ENCODE results near the gene JSRP1.

Gene JSRP1

GRCh38 chr19:2209408-2209807 is 46.8 kb downstream of the JSRP1 start:
- DNase-seq (ENCODE audit: extremely low spot score), result no peak
- TF ChIP-seq SP1 (IDR thresholded peaks at IDR 0.05) (no peak), L3MBTL2 (conservative IDR thresholded peaks at IDR 0.05) (no peak), ARNT (IDR thresholded peaks at IDR 0.05) (no peak), PKNOX1 (IDR thresholded peaks at IDR 0.05) (no peak), FOXM1 (IDR thresholded peaks at IDR 0.05; ENCODE audit: borderline replicate concordance) (no peak), NFRKB (IDR thresholded peaks at IDR 0.05) (no peak), SUZ12 (IDR thresholded peaks at IDR 0.05) (no peak)
- ChIA-PET POLR2A (no interaction called here), CTCF (interaction anchor here (0.5 kb wide), 1 partner anchor 50 kb away, joined by 4 read pairs; no protein-coding TSS in a partner anchor)

GRCh38 chr19:2208975-2209374 is 47.2 kb downstream of the JSRP1 start:
- ChIA-PET POLR2A (no interaction called here), CTCF (no interaction called here)
- TF ChIP-seq ZNF384 (IDR thresholded peaks at IDR 0.05), result no peak
- TF ChIP-seq FOXA1 (IDR thresholded peaks at IDR 0.05), result no peak
- TF ChIP-seq HDGF (IDR thresholded peaks at IDR 0.05; ENCODE audit: borderline replicate concordance), result no peak
- no peak for TF ChIP-seq FOXM1 (IDR thresholded peaks at IDR 0.05; ENCODE audit: borderline replicate concordance)
- TF ChIP-seq L3MBTL2 (conservative IDR thresholded peaks at IDR 0.05), result no peak
- TF ChIP-seq FOXK2 (IDR thresholded peaks at IDR 0.05), result no peak
- no peak for TF ChIP-seq PKNOX1 (IDR thresholded peaks at IDR 0.05)
- TF ChIP-seq NFRKB (IDR thresholded peaks at IDR 0.05), result no peak
- TF ChIP-seq BHLHE40 (IDR thresholded peaks at IDR 0.05; ENCODE audit: borderline replicate concordance), result no peak
- no peak for TF ChIP-seq ELF4 (IDR thresholded peaks at IDR 0.05)
- no peak for TF ChIP-seq LEF1 (IDR thresholded peaks at IDR 0.05; ENCODE audit: borderline replicate concordance)
- TF ChIP-seq TARDBP (IDR thresholded peaks at IDR 0.05), result no peak
- no peak for TF ChIP-seq SUZ12 (IDR thresholded peaks at IDR 0.05)
- TF ChIP-seq SP1 (IDR thresholded peaks at IDR 0.05), result no peak
- no peak for DNase-seq (ENCODE audit: extremely low spot score)

- CTCF ChIA-PET, result no interaction called here
Observed at GRCh38 chr19:2207991-2208860, 48.0 kb downstream of the JSRP1 start.

GRCh38 chr19:2207008-2207407 is 49.2 kb downstream of the JSRP1 start:
- ChIA-PET CTCF (no interaction called here), POLR2A (no interaction called here)
- TF ChIP-seq SP1 (IDR thresholded peaks at IDR 0.05) (no peak), SUZ12 (IDR thresholded peaks at IDR 0.05) (no peak), ZNF384 (IDR thresholded peaks at IDR 0.05) (no peak), PKNOX1 (IDR thresholded peaks at IDR 0.05) (no peak), LEF1 (IDR thresholded peaks at IDR 0.05; ENCODE audit: borderline replicate concordance) (no peak), FOXK2 (IDR thresholded peaks at IDR 0.05) (no peak), ARNT (IDR thresholded peaks at IDR 0.05) (no peak), HDGF (IDR thresholded peaks at IDR 0.05; ENCODE audit: borderline replicate concordance) (no peak), FOXA1 (IDR thresholded peaks at IDR 0.05) (no peak), BHLHE40 (IDR thresholded peaks at IDR 0.05; ENCODE audit: borderline replicate concordance) (no peak), CTBP1 (IDR thresholded peaks at IDR 0.05; ENCODE audit: borderline replicate concordance) (no peak), TARDBP (IDR thresholded peaks at IDR 0.05) (no peak)
- DNase-seq (ENCODE audit: extremely low spot score), result no peak

More at GRCh38 chr19:2207991-2208860, 48.0 kb downstream of the JSRP1 start:
- POLR2A ChIA-PET, result no interaction called here
- DNase-seq (ENCODE audit: extremely low spot score), result no peak
- TF ChIP-seq ZNF384 (IDR thresholded peaks at IDR 0.05) (no peak), PKNOX1 (IDR thresholded peaks at IDR 0.05) (no peak), BHLHE40 (IDR thresholded peaks at IDR 0.05; ENCODE audit: borderline replicate concordance) (no peak), CTBP1 (IDR thresholded peaks at IDR 0.05; ENCODE audit: borderline replicate concordance) (no peak), FOXM1 (IDR thresholded peaks at IDR 0.05; ENCODE audit: borderline replicate concordance) (no peak), L3MBTL2 (conservative IDR thresholded peaks at IDR 0.05) (no peak), LEF1 (IDR thresholded peaks at IDR 0.05; ENCODE audit: borderline replicate concordance) (no peak), ARNT (IDR thresholded peaks at IDR 0.05) (no peak), SP1 (IDR thresholded peaks at IDR 0.05) (no peak), HDGF (IDR thresholded peaks at IDR 0.05; ENCODE audit: borderline replicate concordance) (no peak), FOXA1 (IDR thresholded peaks at IDR 0.05) (no peak), ELF4 (IDR thresholded peaks at IDR 0.05) (no peak), FOXK2 (IDR thresholded peaks at IDR 0.05) (no peak), NFRKB (IDR thresholded peaks at IDR 0.05) (no peak), SUZ12 (IDR thresholded peaks at IDR 0.05) (no peak), TARDBP (IDR thresholded peaks at IDR 0.05) (no peak)

GRCh38 chr19:2202366-2202765 is 53.9 kb downstream of the JSRP1 start:
- ChIA-PET CTCF (no interaction called here), POLR2A (no interaction called here)
- no peak for TF ChIP-seq SP1 (IDR thresholded peaks at IDR 0.05)
- no peak for TF ChIP-seq CTBP1 (IDR thresholded peaks at IDR 0.05; ENCODE audit: borderline replicate concordance)
- no peak for TF ChIP-seq FOXA1 (IDR thresholded peaks at IDR 0.05)
- no peak for TF ChIP-seq HDGF (IDR thresholded peaks at IDR 0.05; ENCODE audit: borderline replicate concordance)
- no peak for DNase-seq (ENCODE audit: extremely low spot score)

All from HEK293T (cell line).